ENCODE results near the gene OR6P1. TPM values are rescaled to one million over a fixed set of nuclear protein-coding genes. Genes with fewer than 3 reads are reported as not detected.
A peak's percentile ranks its signal among the peaks of the same experiment; 100 is the strongest.

The OR6P1 gene
- total RNA-seq, 4 donors from 2014 or later, result not detected

- Histone ChIP-seq H3K4me1 (no peaks in the 10 kb centered on the region), H3K9me3 (no peaks in the 10 kb centered on the region), H3K27ac (no peak overlapping the region), H3K36me3 (no peaks in the 10 kb centered on the region), H3K27me3 (no peaks in the 10 kb centered on the region), H3K4me3 (no peak overlapping the region)
- TF ChIP-seq, protein P1, sequence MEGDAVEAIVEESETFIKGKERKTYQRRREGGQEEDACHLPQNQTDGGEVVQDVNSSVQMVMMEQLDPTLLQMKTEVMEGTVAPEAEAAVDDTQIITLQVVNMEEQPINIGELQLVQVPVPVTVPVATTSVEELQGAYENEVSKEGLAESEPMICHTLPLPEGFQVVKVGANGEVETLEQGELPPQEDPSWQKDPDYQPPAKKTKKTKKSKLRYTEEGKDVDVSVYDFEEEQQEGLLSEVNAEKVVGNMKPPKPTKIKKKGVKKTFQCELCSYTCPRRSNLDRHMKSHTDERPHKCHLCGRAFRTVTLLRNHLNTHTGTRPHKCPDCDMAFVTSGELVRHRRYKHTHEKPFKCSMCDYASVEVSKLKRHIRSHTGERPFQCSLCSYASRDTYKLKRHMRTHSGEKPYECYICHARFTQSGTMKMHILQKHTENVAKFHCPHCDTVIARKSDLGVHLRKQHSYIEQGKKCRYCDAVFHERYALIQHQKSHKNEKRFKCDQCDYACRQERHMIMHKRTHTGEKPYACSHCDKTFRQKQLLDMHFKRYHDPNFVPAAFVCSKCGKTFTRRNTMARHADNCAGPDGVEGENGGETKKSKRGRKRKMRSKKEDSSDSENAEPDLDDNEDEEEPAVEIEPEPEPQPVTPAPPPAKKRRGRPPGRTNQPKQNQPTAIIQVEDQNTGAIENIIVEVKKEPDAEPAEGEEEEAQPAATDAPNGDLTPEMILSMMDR (IDR thresholded peaks at IDR 0.05), result no peak
- no peak for TF ChIP-seq EP300 (IDR thresholded peaks at IDR 0.05)
- TF ChIP-seq POLR2A (IDR thresholded peaks at IDR 0.05), result no peak
- WGBS, 2 donors, result 91 to 95% methylated on average over 2 of the region's 2 CpGs
- no peak for DNase-seq (ENCODE audit: low spot score in 2 of 2)
These were observed 22.8 kb downstream of the OR6P1 start for GRCh38 chr1:158547533-158547932.

GRCh38 chr1:158537609-158538008 lies 32.8 kb downstream of the OR6P1 start:
- Histone ChIP-seq H3K9me3 (no peaks in the 10 kb centered on the region), H3K4me3 (no peak overlapping the region), H3K36me3 (no peaks in the 10 kb centered on the region), H3K4me1 (no peaks in the 10 kb centered on the region), H3K27ac (no peak overlapping the region), H3K27me3 (no peaks in the 10 kb centered on the region)
- 71 to 73% methylated on average over 2 of the region's 2 CpGs for WGBS, 2 donors
- TF ChIP-seq, protein P1 (IDR thresholded peaks at IDR 0.05), result no peak
- no peak for TF ChIP-seq POLR2A (IDR thresholded peaks at IDR 0.05)
- TF ChIP-seq EP300 (IDR thresholded peaks at IDR 0.05), result no peak
- DNase-seq (ENCODE audit: low spot score in 2 of 2), result no peak

GRCh38 chr1:158534496-158534895 lies 35.9 kb downstream of the OR6P1 start:
- Histone ChIP-seq H3K27ac (no peak overlapping the region), H3K4me3 (no peak overlapping the region), H3K27me3 (no peaks in the 10 kb centered on the region), H3K36me3 (no peaks in the 10 kb centered on the region), H3K4me1 (no peaks in the 10 kb centered on the region), H3K9me3 (no peaks in the 10 kb centered on the region)
- 40 to 43% methylated on average over 5 of the region's 5 CpGs for WGBS, 2 donors
- TF ChIP-seq, protein P1 (IDR thresholded peaks at IDR 0.05), result no peak
- TF ChIP-seq EP300 (IDR thresholded peaks at IDR 0.05), result no peak
- no peak for TF ChIP-seq POLR2A (IDR thresholded peaks at IDR 0.05)
- no peak for DNase-seq (ENCODE audit: low spot score in 2 of 2)

DNA sequence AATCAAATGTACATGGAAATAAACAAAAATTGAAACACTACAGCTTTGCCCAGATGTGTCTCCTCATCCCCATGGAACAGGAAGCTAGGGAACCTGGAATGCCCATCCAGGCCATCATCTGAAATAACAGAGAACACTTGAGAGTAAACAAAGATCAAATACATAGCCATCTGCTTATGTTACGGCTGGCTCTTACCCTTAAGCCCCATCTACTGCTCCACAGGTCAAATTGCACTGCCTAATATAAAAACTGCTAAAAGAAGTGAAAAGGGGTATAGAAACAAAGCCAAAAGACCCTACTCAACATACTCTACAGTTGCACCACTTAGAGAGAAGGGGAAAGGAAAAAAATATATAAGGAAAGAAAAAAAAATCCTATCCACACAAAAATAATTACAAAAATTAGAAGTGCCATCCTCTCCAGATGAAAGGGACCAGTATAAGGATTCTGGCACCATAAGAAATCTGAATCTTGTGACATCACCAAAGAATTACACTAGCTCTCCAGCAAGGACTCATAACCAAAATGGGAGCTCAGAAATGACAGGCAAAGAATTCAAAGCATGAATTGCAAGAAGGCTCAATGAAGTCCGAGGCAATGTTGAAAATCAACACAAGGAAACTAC lies 43.1 kb downstream of the OR6P1 start:
- Histone ChIP-seq H3K4me1 (no peaks in the 10 kb centered on the region), H3K4me3 (no peak overlapping the region), H3K36me3 (no peaks in the 10 kb centered on the region), H3K9me3 (peaks cover 0 to 25% (median 5%) of the 10 kb centered on the region in 4 donors), H3K27ac (no peak overlapping the region), H3K27me3 (no peaks in the 10 kb centered on the region)
- TF ChIP-seq EP300 (IDR thresholded peaks at IDR 0.05) (no peak), POLR2A (IDR thresholded peaks at IDR 0.05) (no peak)
- TF ChIP-seq, protein P1 (IDR thresholded peaks at IDR 0.05), result peak in 1 of 5 experiments; percentile 16
- no peak for DNase-seq (ENCODE audit: low spot score in 2 of 2)
- WGBS, 2 donors, result 61 to 87% methylated on average over 2 of the region's 2 CpGs

GRCh38 chr1:158521666-158522058 lies 48.7 kb downstream of the OR6P1 start:
- no peaks in the 10 kb centered on the region for H3K36me3 ChIP-seq
- WGBS, 2 donors, result 89 to 100% methylated on average over 2 of the region's 2 CpGs
- no peaks in the 10 kb centered on the region for H3K27me3 ChIP-seq
- H3K27ac ChIP-seq, result no peak overlapping the region
- no peak overlapping the region for H3K4me3 ChIP-seq
- peaks cover 0 to 11% (median 0%) of the 10 kb centered on the region in 4 donors for H3K9me3 ChIP-seq
- TF ChIP-seq POLR2A (IDR thresholded peaks at IDR 0.05) (no peak), EP300 (IDR thresholded peaks at IDR 0.05) (no peak)
- TF ChIP-seq, protein P1 (IDR thresholded peaks at IDR 0.05), result no peak
- no peaks in the 10 kb centered on the region for H3K4me1 ChIP-seq
- no peak for DNase-seq (ENCODE audit: low spot score in 2 of 2)
